Measurements from ENCODE around the gene GRB10.

GRCh38 chr7:50608196-50608906 lies 174.3 kb downstream of the GRB10 start:
- TF ChIP-seq POLR2A (IDR thresholded peaks at IDR 0.05; ENCODE audit: low read length) (no peak), GATA1 (IDR thresholded peaks at IDR 0.05; ENCODE audit: low read depth, low read length) (no peak)

Data from erythroblast (primary cell).